Thoracic aorta (tissue), 2 donors: Measurements from ENCODE around the gene NUP153. TPM values are rescaled to one million over a fixed set of nuclear protein-coding genes. Genes with fewer than 3 reads are reported as not detected.

Experiments used
- ATAC-seq: fragments of 150-250 bp; one replicate; pipeline ENCODE4 v1.8.0; 2017; ENCODE audit warnings: low read depth; ENCODE audit not compliant: insufficient number of reproducible peaks, low FRiP score
- DNase-seq: peaks from one replicate; pipeline ENCODE4 v3.0.0-alpha.2; 2020; ENCODE audit warnings: low spot score
- H3K27ac ChIP-seq, 2 donors: fragments of 200-600 bp; sonication (generic); 1 replicate in 1 of 2; 2 replicates in 1 of 2; pipeline ENCODE4 v1.5.1; 2016; ENCODE audit warnings: mild to moderate bottlenecking in 2 of 2, moderate library complexity in 2 of 2
- H3K27me3 ChIP-seq: fragments of 200-600 bp; sonication (generic); replicated peaks from 2 replicates; pipeline ENCODE4 v1.6.0; 2016; ENCODE audit warnings: mild to moderate bottlenecking; ENCODE audit not compliant: insufficient read depth
- H3K36me3 ChIP-seq: fragments of 200-600 bp; sonication (generic); one replicate; pipeline ENCODE4 v1.5.1; 2016
- H3K4me1 ChIP-seq, 2 donors: fragments of 200-600 bp; sonication (generic); 1 replicate in 1 of 2; 2 replicates in 1 of 2; pipeline versions ENCODE4 v1.5.1 to v1.6.0; 2016; ENCODE audit warnings: low read depth in 2 of 2, mild to moderate bottlenecking in 1 of 2; ENCODE audit not compliant: control insufficient read depth in 1 of 2
- H3K4me3 ChIP-seq: fragments of 200-600 bp; sonication (generic); 2 replicates; pipeline ENCODE4 v1.5.1; 2016; ENCODE audit warnings: mild to moderate bottlenecking
- H3K9me3 ChIP-seq: fragments of 200-600 bp; sonication (generic); 2 replicates; pipeline ENCODE4 v1.5.1; 2016
- total RNA-seq, 2 donors: library from RNA; depleted of rRNA; stranded (reverse); fragments of >200 nt; gene quantifications; one replicate each; pipeline versions ENCODE4 v1.1.0 to v1.2.3, GENCODE V29; 2016
- TF ChIP-seq, protein P1 (sequence below): fragments of 200-600 bp; sonication (generic); IDR thresholded peaks from one replicate; pipeline ENCODE4 v1.5.1; 2019; ENCODE audit warnings: antibody characterized with exemption

The NUP153 gene
- total RNA-seq, 2 donors from 2014 or later, result 31.5 to 44.6 TPM

DNA sequence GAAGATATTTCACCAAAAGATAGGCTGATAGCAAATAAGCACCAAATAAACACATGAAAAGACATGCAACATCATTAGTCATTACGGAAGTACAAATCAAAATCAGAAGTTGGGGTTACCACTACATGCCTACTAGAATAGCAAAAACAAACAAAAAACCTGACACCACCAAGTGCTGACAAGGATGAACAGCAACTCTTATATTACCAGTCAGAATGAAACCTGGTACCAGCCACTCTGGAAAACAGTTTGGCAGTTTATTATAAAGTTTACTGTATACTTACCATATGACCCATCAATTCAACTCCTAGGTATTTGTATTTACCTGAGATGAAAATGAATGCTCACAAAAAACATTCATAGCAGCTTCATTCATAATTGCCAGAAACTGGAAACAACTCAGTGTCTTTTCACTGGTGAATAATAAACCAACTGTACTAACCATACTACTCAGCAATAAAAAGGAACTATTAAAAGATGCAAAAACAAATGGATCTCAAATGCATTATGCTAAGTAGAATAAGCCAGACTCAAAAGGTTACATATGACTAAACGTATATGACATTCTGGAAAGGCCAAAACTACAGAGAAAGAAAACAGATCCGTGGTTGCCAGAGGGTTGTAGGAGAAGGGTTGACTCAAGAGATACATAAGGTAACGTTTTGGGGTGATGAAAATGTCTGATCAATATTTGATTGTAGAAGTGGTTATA, 33.0 kb downstream of the NUP153 start:
- no peak for ATAC-seq
- Histone ChIP-seq H3K4me3 (no peak overlapping the region), H3K4me1 (no peaks in the 10 kb centered on the region), H3K27ac (no peak overlapping the region), H3K27me3 (no peaks in the 10 kb centered on the region), H3K36me3 (peaks cover 31% of the 10 kb centered on the region), H3K9me3 (no peaks in the 10 kb centered on the region)
- TF ChIP-seq, protein P1, sequence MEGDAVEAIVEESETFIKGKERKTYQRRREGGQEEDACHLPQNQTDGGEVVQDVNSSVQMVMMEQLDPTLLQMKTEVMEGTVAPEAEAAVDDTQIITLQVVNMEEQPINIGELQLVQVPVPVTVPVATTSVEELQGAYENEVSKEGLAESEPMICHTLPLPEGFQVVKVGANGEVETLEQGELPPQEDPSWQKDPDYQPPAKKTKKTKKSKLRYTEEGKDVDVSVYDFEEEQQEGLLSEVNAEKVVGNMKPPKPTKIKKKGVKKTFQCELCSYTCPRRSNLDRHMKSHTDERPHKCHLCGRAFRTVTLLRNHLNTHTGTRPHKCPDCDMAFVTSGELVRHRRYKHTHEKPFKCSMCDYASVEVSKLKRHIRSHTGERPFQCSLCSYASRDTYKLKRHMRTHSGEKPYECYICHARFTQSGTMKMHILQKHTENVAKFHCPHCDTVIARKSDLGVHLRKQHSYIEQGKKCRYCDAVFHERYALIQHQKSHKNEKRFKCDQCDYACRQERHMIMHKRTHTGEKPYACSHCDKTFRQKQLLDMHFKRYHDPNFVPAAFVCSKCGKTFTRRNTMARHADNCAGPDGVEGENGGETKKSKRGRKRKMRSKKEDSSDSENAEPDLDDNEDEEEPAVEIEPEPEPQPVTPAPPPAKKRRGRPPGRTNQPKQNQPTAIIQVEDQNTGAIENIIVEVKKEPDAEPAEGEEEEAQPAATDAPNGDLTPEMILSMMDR, result no peak
- DNase-seq, result no peak

DNA sequence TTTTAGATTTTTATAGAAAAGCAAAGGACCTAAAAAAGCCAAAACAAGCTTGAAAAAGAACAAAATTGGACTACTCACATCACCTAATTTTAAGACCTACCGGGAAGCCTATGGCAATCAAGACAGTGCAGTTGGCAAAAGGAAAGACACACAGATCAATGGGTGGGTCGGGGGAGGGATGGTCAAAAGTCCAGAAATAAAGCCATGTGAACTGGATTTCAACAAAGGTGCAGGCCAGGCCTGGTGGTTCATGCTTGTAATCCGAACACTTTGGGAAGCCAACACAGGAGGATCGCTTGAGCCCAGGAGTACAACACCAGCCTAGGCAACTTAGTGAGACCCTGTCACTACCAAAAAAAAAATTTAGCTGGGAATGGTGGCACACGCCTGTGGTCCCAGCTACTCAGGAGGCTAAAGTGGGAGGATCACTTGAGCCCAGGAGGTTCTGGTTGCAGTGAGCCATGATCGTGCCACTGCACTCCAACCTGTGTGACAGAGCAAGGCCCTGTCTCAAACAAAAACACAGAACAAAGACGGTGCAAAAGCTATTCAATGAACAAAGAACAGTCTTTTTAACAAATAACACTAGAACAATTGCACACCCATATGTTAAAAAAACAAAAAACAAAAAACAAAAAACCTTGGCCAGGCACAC, 34.5 kb downstream of the NUP153 start:
- H3K4me3 ChIP-seq, result no peak overlapping the region
- no peak for DNase-seq
- peaks cover 37% of the 10 kb centered on the region for H3K36me3 ChIP-seq
- H3K27ac ChIP-seq, result no peak overlapping the region
- no peaks in the 10 kb centered on the region for H3K27me3 ChIP-seq
- TF ChIP-seq, protein P1, result no peak
- no peaks in the 10 kb centered on the region for H3K4me1 ChIP-seq
- ATAC-seq, result no peak
- no peaks in the 10 kb centered on the region for H3K9me3 ChIP-seq

DNA sequence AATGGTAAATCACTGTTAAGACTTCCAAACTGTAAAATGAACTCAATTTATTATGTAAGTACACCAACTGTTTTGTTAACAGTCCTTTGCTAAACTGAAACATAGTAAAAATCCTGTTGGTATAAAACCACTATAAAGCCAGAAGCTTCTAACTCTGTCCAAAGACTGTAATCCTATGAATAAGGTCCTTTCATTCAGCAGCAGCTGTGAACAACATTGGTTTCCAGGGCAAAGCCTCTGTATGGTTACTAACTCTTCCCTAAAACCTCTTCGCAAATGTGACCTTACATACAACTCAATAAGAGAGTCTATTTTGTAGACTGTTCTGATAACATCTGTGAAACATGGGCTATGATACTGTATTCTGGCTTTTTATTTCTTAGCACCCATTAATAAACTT, 40.1 kb downstream of the NUP153 start:
- H3K9me3 ChIP-seq, result no peaks in the 10 kb centered on the region
- TF ChIP-seq, protein P1, result no peak
- no peaks in the 10 kb centered on the region for H3K4me1 ChIP-seq
- ATAC-seq (no peak), DNase-seq (no peak)
- peaks cover 18% of the 10 kb centered on the region for H3K36me3 ChIP-seq
- no peak overlapping the region for H3K27ac ChIP-seq
- H3K4me3 ChIP-seq, result no peak overlapping the region
- no peaks in the 10 kb centered on the region for H3K27me3 ChIP-seq

DNA sequence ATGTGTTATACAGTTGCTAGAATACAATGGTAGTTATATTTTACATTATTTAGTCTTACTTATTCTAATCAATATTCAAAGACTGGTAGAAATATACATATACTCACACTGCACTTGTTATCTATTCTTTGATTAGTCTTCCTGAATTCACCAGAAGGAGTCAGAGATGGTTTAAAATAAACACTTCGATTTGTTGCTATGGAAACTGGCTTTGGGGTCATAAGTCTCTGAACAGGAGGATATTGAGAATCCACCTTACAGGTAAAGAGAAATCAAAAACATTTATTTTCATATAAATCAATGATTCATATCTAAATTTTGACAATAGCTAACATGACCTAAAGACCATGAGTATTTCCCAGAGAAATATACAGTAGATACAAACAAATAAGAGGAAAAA, 41.6 kb downstream of the NUP153 start:
- no peaks in the 10 kb centered on the region for H3K4me1 ChIP-seq
- H3K4me3 ChIP-seq, result no peak overlapping the region
- no peak overlapping the region for H3K27ac ChIP-seq
- peaks cover 19% of the 10 kb centered on the region for H3K36me3 ChIP-seq
- TF ChIP-seq, protein P1, result no peak
- no peak for ATAC-seq
- H3K27me3 ChIP-seq, result no peaks in the 10 kb centered on the region
- no peak for DNase-seq
- no peaks in the 10 kb centered on the region for H3K9me3 ChIP-seq

DNA sequence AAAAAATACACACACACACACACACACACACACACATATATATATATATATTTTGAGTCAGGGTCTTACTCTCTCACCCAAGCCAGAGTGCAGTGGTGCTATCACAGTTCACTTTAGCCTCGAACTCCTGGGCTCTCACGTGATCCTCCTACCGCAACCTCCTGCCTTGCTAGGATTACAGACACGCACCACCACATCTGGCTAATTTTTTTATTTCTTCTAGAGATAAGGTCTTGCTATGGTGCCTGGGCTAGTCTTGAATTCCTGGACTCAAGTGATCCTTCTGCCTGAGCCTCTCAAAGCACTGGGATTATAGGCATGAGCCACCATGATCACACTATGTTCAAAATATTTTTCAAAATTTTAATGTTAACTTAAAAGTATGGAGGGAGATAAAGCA, 43.5 kb downstream of the NUP153 start:
- DNase-seq (no peak), ATAC-seq (no peak)
- H3K36me3 ChIP-seq, result peaks cover 9% of the 10 kb centered on the region
- no peaks in the 10 kb centered on the region for H3K9me3 ChIP-seq
- H3K27me3 ChIP-seq, result no peaks in the 10 kb centered on the region
- H3K27ac ChIP-seq, result no peak overlapping the region
- H3K4me1 ChIP-seq, result peaks cover 0 to under 1% of the 10 kb centered on the region in 2 donors
- no peak overlapping the region for H3K4me3 ChIP-seq
- TF ChIP-seq, protein P1, result no peak
